ENCODE measurements around the gene ZBTB8B.

ZBTB8B gene

DNA sequence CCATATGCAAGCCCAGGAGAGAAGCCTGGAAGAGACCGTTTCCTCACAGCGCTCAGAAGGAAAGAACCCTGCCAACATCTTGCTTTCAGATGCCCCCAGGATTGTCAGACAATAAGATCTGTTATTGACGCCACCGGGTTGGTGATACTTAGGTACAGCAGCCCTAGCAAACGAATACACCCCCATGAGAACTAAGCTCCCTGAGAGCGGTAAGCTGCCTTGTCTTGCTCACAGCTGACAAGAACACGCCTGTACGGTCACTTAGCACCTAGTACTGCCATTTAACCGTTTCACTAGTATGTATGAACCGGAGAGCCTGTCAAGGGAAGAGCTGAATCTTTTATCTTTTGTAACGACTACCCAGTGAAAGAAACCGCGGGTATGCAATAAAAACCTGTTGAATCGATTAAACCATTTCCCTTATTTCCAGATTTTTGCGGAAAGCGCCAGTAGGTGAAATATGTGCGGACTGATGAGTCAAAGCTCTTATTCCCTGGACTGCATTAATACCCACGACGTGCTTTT is 619 bp upstream of the ZBTB8B start:
- Histone ChIP-seq H3K79me2 (ENCODE audit: insufficient read depth, low read length) (no peaks in the 10 kb centered on the region), H3F3A (ENCODE audit: low read depth) (no peaks in the 10 kb centered on the region), H3K9ac (ENCODE audit: low read depth, low read length, poor library complexity, severe bottlenecking) (no peak overlapping the region), H3K4me2 (ENCODE audit: low read depth, low read length, poor library complexity, severe bottlenecking) (no peak overlapping the region), H3K4me1 (ENCODE audit: insufficient read depth, low read length, poor library complexity, severe bottlenecking) (no peaks in the 10 kb centered on the region), H2AFZ (ENCODE audit: low read length) (no peak overlapping the region), H4K20me1 (ENCODE audit: insufficient read depth, low read length, poor library complexity, severe bottlenecking) (no peaks in the 10 kb centered on the region), H3K9me2 (replicated peaks; ENCODE audit: low read depth, low read length) (no peaks in the 10 kb centered on the region), H3K27me3 (ENCODE audit: insufficient read depth, low read length, poor library complexity, severe bottlenecking) (no peaks in the 10 kb centered on the region), H3K4me3 (ENCODE audit: low read length, poor library complexity, severe bottlenecking) (no peak overlapping the region), H3K9me3 (ENCODE audit: insufficient read depth, low read depth, low read length) (no peaks in the 10 kb centered on the region), H3K36me3 (ENCODE audit: insufficient read depth, low read length) (no peaks in the 10 kb centered on the region)
- no peak for TF ChIP-seq EZH2phosphoT487 (IDR thresholded peaks at IDR 0.05; ENCODE audit: borderline replicate concordance)

DNA sequence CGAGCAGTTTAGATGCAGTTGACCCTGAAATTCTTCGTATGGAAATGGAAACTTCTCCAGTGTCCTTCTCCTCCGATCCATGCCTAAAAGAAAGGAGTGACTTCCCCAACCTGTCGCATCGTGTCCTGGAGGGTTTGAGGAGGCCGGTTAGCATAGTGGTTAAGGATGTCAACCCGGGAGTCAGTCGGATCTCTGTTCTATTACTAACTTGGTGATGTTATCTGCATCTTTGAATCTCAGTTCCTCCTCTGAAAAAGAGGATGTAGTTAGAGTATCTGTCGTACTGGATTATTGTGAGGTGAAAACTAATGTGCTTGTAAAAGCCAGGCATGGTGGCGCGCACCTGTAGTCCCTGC is 684 bp downstream of the ZBTB8B start:
- Histone ChIP-seq H3K9ac (ENCODE audit: low read depth, low read length, poor library complexity, severe bottlenecking) (no peak overlapping the region), H4K20me1 (ENCODE audit: insufficient read depth, low read length, poor library complexity, severe bottlenecking) (no peaks in the 10 kb centered on the region), H3K4me1 (ENCODE audit: insufficient read depth, low read length, poor library complexity, severe bottlenecking) (no peaks in the 10 kb centered on the region), H2AFZ (ENCODE audit: low read length) (no peak overlapping the region), H3K79me2 (ENCODE audit: insufficient read depth, low read length) (no peaks in the 10 kb centered on the region), H3K4me3 (ENCODE audit: low read length, poor library complexity, severe bottlenecking) (no peak overlapping the region), H3F3A (ENCODE audit: low read depth) (no peaks in the 10 kb centered on the region), H3K27me3 (ENCODE audit: insufficient read depth, low read length, poor library complexity, severe bottlenecking) (no peaks in the 10 kb centered on the region), H3K4me2 (ENCODE audit: low read depth, low read length, poor library complexity, severe bottlenecking) (no peak overlapping the region), H3K9me2 (replicated peaks; ENCODE audit: low read depth, low read length) (no peaks in the 10 kb centered on the region), H3K9me3 (ENCODE audit: insufficient read depth, low read depth, low read length) (no peaks in the 10 kb centered on the region), H3K36me3 (ENCODE audit: insufficient read depth, low read length) (no peaks in the 10 kb centered on the region)
- TF ChIP-seq EZH2phosphoT487 (IDR thresholded peaks at IDR 0.05; ENCODE audit: borderline replicate concordance) (no peak), CTCF (conservative IDR thresholded peaks at IDR 0.05; ENCODE audit: low read length) (no peak)

DNA sequence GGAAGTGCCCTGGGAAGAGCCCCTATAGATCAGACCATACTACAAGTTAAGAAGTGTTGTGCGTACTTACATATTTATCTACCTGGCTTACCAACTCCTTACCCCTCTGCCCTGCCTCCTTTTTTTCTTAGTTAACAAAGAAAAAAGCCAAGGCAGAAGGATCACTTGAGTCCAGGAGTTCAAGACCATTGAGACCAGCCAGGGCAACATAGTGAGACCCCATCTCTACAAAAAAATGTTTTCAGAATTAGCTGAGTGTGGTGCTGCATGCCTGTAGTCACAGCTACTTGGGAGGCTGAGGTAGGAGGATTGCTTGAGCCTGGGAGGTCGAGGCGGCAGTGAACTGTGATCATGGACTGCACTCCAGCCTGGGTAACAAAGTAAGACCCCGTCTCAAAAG is 1.9 kb downstream of the ZBTB8B start:
- H3K9me2 ChIP-seq (replicated peaks; ENCODE audit: low read depth, low read length): no peaks in the 10 kb centered on the region
- H3K4me1 ChIP-seq (ENCODE audit: insufficient read depth, low read length, poor library complexity, severe bottlenecking): no peaks in the 10 kb centered on the region
- H3K9ac ChIP-seq (ENCODE audit: low read depth, low read length, poor library complexity, severe bottlenecking): no peak overlapping the region
- no peaks in the 10 kb centered on the region for H3K27me3 ChIP-seq (ENCODE audit: insufficient read depth, low read length, poor library complexity, severe bottlenecking)
- H3K79me2 ChIP-seq (ENCODE audit: insufficient read depth, low read length): no peaks in the 10 kb centered on the region
- H3K9me3 ChIP-seq (ENCODE audit: insufficient read depth, low read depth, low read length): no peaks in the 10 kb centered on the region
- no peak overlapping the region for H2AFZ ChIP-seq (ENCODE audit: low read length)
- H3K4me3 ChIP-seq (ENCODE audit: low read length, poor library complexity, severe bottlenecking): no peak overlapping the region
- no peaks in the 10 kb centered on the region for H3F3A ChIP-seq (ENCODE audit: low read depth)
- no peaks in the 10 kb centered on the region for H4K20me1 ChIP-seq (ENCODE audit: insufficient read depth, low read length, poor library complexity, severe bottlenecking)
- no peak overlapping the region for H3K4me2 ChIP-seq (ENCODE audit: low read depth, low read length, poor library complexity, severe bottlenecking)
- no peaks in the 10 kb centered on the region for H3K36me3 ChIP-seq (ENCODE audit: insufficient read depth, low read length)
- TF ChIP-seq CTCF (conservative IDR thresholded peaks at IDR 0.05; ENCODE audit: low read length) (no peak), EZH2phosphoT487 (IDR thresholded peaks at IDR 0.05; ENCODE audit: borderline replicate concordance) (no peak)

DNA sequence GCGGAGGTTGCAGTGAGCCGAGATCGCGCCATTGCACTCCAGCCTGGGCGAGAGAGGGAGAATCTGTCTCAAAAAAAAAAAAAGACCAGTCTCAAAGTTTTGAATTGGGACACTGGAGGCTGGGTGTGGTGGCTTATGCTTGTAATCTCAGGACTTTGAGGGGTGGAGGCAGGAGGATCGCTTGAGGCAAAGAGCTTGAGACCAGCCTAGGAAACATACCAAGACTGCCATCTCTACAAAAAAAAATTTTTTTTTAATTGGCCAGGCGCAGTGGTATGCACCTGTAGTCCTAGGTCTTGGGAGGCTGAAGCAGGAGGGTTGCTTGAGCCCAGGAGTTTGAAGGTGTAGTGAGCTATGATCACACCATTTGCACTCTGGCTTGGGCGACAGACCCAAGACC is 3.9 kb downstream of the ZBTB8B start:
- no peaks in the 10 kb centered on the region for H3K9me3 ChIP-seq (ENCODE audit: insufficient read depth, low read depth, low read length)
- H3K9me2 ChIP-seq (replicated peaks; ENCODE audit: low read depth, low read length): no peaks in the 10 kb centered on the region
- H3K27me3 ChIP-seq (ENCODE audit: insufficient read depth, low read length, poor library complexity, severe bottlenecking): no peaks in the 10 kb centered on the region
- no peak overlapping the region for H3K4me2 ChIP-seq (ENCODE audit: low read depth, low read length, poor library complexity, severe bottlenecking)
- TF ChIP-seq EZH2phosphoT487 (IDR thresholded peaks at IDR 0.05; ENCODE audit: borderline replicate concordance): no peak
- TF ChIP-seq CTCF (conservative IDR thresholded peaks at IDR 0.05; ENCODE audit: low read length): no peak
- H3K36me3 ChIP-seq (ENCODE audit: insufficient read depth, low read length): no peaks in the 10 kb centered on the region
- H3K4me1 ChIP-seq (ENCODE audit: insufficient read depth, low read length, poor library complexity, severe bottlenecking): no peaks in the 10 kb centered on the region
- H3K79me2 ChIP-seq (ENCODE audit: insufficient read depth, low read length): no peaks in the 10 kb centered on the region
- H4K20me1 ChIP-seq (ENCODE audit: insufficient read depth, low read length, poor library complexity, severe bottlenecking): no peaks in the 10 kb centered on the region
- no peak overlapping the region for H2AFZ ChIP-seq (ENCODE audit: low read length)
- H3K9ac ChIP-seq (ENCODE audit: low read depth, low read length, poor library complexity, severe bottlenecking): no peak overlapping the region
- no peaks in the 10 kb centered on the region for H3F3A ChIP-seq (ENCODE audit: low read depth)
- no peak overlapping the region for H3K4me3 ChIP-seq (ENCODE audit: low read length, poor library complexity, severe bottlenecking)
